B cell (primary cell): Measurements from ENCODE around the gene KCNH6. TPM values are rescaled to one million over a fixed set of nuclear protein-coding genes. Genes with fewer than 3 reads are reported as not detected.

Experiments
- ATAC-seq: fragments of 200-7000 bp; cut with Tn5 transposase; one replicate; pipeline ENCODE4 v1.10.0; 2021; ENCODE audit warnings: low read depth, mild to moderate bottlenecking, moderate number of reproducible peaks, moderate library complexity
- CTCF ChIA-PET: fragments of 350-600 bp; sonication (Branson Sonifier 250); formaldehyde crosslinking; loops from one replicate; lab custom pipeline; 2021; ENCODE audit warnings: antibody characterized with exemption, inconsistent platforms; lab: Charles Lee
- POLR2A ChIA-PET: fragments of 350-600 bp; sonication (Branson Sonifier 250); formaldehyde crosslinking; loops from one replicate; lab custom pipeline; 2021; ENCODE audit warnings: antibody characterized with exemption; lab: Charles Lee
- DNase-seq: peaks from one replicate; pipeline ENCODE4 v3.0.0; 2013
- H2AFZ ChIP-seq: 2 replicates; pipeline ENCODE4 v1.6.1; 2012; ENCODE audit warnings: mild to moderate bottlenecking, low read depth, low read length; ENCODE audit not compliant: insufficient read depth, poor library complexity, severe bottlenecking
- H3K27ac ChIP-seq, 2 donors: 1 replicate in 1 of 2; 2 replicates in 1 of 2; pipeline ENCODE4 v1.5.1; 2012 to 2013; ENCODE audit warnings: low read length in 2 of 2, mild to moderate bottlenecking in 2 of 2, moderate library complexity in 1 of 2
- H3K27me3 ChIP-seq, 4 experiments: fragments of 200-600 bp in 1 of 4; sonication (generic) in 1 of 4; replicated peaks in 1 of 4; 1 replicate in 2 of 4; 2 replicates in 2 of 4; pipeline versions ENCODE4 v1.6.1 to v1.7.0; 2013 to 2016; ENCODE audit warnings: low read length in 3 of 4, mild to moderate bottlenecking in 2 of 4, mixed read lengths in 1 of 4, moderate library complexity in 1 of 4; ENCODE audit not compliant: insufficient read depth in 4 of 4, control insufficient read depth in 3 of 4; ENCODE audit errors: control extremely low read depth in 1 of 4
- H3K36me3 ChIP-seq, 2 experiments: replicated peaks in 1 of 2; 1 replicate in 1 of 2; 2 replicates in 1 of 2; pipeline versions ENCODE4 v1.6.1 to v1.7.1; 2013; ENCODE audit warnings: low read length in 1 of 2; ENCODE audit not compliant: insufficient read depth in 2 of 2, control insufficient read depth in 1 of 2; ENCODE audit errors: control extremely low read depth in 1 of 2, extremely low read depth in 1 of 2
- H3K4me1 ChIP-seq, 2 donors: fragments of 200-600 bp in 1 of 2; sonication (generic) in 1 of 2; 1 replicate in 1 of 2; 2 replicates in 1 of 2; pipeline versions ENCODE4 v1.5.1 to v1.6.1; 2013 to 2017; ENCODE audit warnings: low read length in 2 of 2; ENCODE audit not compliant: control insufficient read depth in 2 of 2, insufficient read depth in 2 of 2
- H3K4me2 ChIP-seq: replicated peaks from 2 replicates; pipeline ENCODE3; 2012; ENCODE audit warnings: mild to moderate bottlenecking, low read depth, low read length; ENCODE audit not compliant: poor library complexity, severe bottlenecking
- H3K4me3 ChIP-seq, 5 experiments: fragments of 200-600 bp in 1 of 5; sonication (generic) in 1 of 5; 1 replicate in 3 of 5; 2 replicates in 2 of 5; pipeline versions ENCODE4 v1.5.1 to v1.7.0; 2011 to 2016; ENCODE audit warnings: low read length in 4 of 5, mild to moderate bottlenecking in 4 of 5, low read depth in 2 of 5, control low read depth in 1 of 5, moderate library complexity in 1 of 5; ENCODE audit not compliant: insufficient read depth in 1 of 5; ENCODE audit errors: control extremely low read depth in 1 of 5, extremely low read depth in 1 of 5
- H3K79me2 ChIP-seq: fragments of 200-600 bp; sonication (generic); one replicate; pipeline ENCODE4 v1.6.0; 2016; ENCODE audit warnings: low read length; ENCODE audit not compliant: control insufficient read depth, insufficient read depth
- H3K9ac ChIP-seq: fragments of 200-600 bp; sonication (generic); 2 replicates; pipeline ENCODE4 v1.6.1; 2017; ENCODE audit warnings: mild to moderate bottlenecking, low read length, moderate library complexity
- H3K9me3 ChIP-seq, 3 donors: one replicate each; pipeline versions ENCODE4 v1.6.1 to v1.7.1; 2013; ENCODE audit warnings: low read length in 2 of 3; ENCODE audit not compliant: control insufficient read depth in 2 of 3, insufficient read depth in 1 of 3; ENCODE audit errors: control extremely low read depth in 1 of 3
- H4K20me1 ChIP-seq: 2 replicates; pipeline ENCODE4 v1.6.0; 2012; ENCODE audit warnings: mild to moderate bottlenecking, low read length; ENCODE audit not compliant: insufficient read depth, control insufficient read depth, poor library complexity, severe bottlenecking
- H3K27ac Mint-ChIP-seq: one replicate; pipeline ENCODE4 v1.8.0; 2021; ENCODE audit warnings: mixed read lengths
- H3K27me3 Mint-ChIP-seq: one replicate; pipeline ENCODE4 v1.8.0; 2021; ENCODE audit warnings: mixed read lengths
- H3K4me1 Mint-ChIP-seq: one replicate; pipeline ENCODE4 v1.8.0; 2021; ENCODE audit warnings: mixed read lengths
- H3K4me3 Mint-ChIP-seq: one replicate; pipeline ENCODE4 v1.8.0; 2021; ENCODE audit warnings: mixed read lengths
- H3K9me3 Mint-ChIP-seq: one replicate; pipeline ENCODE4 v1.8.0; 2022; ENCODE audit warnings: mixed read lengths; ENCODE audit not compliant: insufficient read depth
- EZH2 ChIP-seq: IDR thresholded peaks from 2 replicates; pipeline ENCODE4 v1.6.1; 2012; ENCODE audit warnings: borderline replicate concordance, low read depth, mild to moderate bottlenecking, moderate library complexity, low read length; ENCODE audit not compliant: insufficient read depth, poor library complexity, severe bottlenecking
- WGBS: methylation state at CpG from one replicate; pipeline ENCODE4 v1.1.5; 2013; ENCODE audit warnings: missing lambda C conversion rate; ENCODE audit not compliant: insufficient coverage; 5-methylcytosine and 5-hydroxymethylcytosine counted together
- intact Hi-C: fragments of 100-400 bp; cut with micrococcal nuclease; formaldehyde crosslinking; loops from one replicate; pipeline ENCODE4 v1.10.0; 2022
- polyA plus RNA-seq: library from polyadenylated mRNA; depleted of rRNA; stranded (reverse); fragments of >200 nt; gene quantifications from 2 replicates; pipeline ENCODE4 v1.2.3, GENCODE V29; 2012
- total RNA-seq, 2 donors: library from RNA; stranded (reverse); fragments of 120-200 nt in 1 of 2; gene quantifications; 1 replicate in 1 of 2; 2 replicates in 1 of 2; pipeline versions ENCODE4 v1.2.3 to v1.2.4, GENCODE V29; 2013 to 2022
- TF ChIP-seq, protein P1 (sequence below): fragments of 200-600 bp; IDR thresholded peaks from one replicate; pipeline ENCODE4 v1.8.0; 2022; ENCODE audit warnings: antibody characterized with exemption, mild to moderate bottlenecking

The KCNH6 gene
- total and polyA plus RNA-seq, 2 donors (not counting 1 experiment from before 2014, with no cell fraction given), result not detected

- Histone ChIP-seq H3K9me3 (no peaks in the 10 kb centered on the region), H3K27ac (no peak overlapping the region), H3K36me3 (no peaks in the 10 kb centered on the region), H3K79me2 (no peaks in the 10 kb centered on the region), H3K4me3 (no peak overlapping the region), H3K4me1 (no peaks in the 10 kb centered on the region), H3K9ac (no peak overlapping the region), H3K27me3 (no peaks in the 10 kb centered on the region), H4K20me1 (no peaks in the 10 kb centered on the region), H2AFZ (no peak overlapping the region), H3K4me2 (no peak overlapping the region)
- CTCF ChIA-PET, result no interaction called here
- WGBS, result 98% methylated on average over 6 of the region's 6 CpGs
- H3K27me3 Mint-ChIP-seq, result peaks cover 3% of the 10 kb centered on the region
- TF ChIP-seq, protein P1, sequence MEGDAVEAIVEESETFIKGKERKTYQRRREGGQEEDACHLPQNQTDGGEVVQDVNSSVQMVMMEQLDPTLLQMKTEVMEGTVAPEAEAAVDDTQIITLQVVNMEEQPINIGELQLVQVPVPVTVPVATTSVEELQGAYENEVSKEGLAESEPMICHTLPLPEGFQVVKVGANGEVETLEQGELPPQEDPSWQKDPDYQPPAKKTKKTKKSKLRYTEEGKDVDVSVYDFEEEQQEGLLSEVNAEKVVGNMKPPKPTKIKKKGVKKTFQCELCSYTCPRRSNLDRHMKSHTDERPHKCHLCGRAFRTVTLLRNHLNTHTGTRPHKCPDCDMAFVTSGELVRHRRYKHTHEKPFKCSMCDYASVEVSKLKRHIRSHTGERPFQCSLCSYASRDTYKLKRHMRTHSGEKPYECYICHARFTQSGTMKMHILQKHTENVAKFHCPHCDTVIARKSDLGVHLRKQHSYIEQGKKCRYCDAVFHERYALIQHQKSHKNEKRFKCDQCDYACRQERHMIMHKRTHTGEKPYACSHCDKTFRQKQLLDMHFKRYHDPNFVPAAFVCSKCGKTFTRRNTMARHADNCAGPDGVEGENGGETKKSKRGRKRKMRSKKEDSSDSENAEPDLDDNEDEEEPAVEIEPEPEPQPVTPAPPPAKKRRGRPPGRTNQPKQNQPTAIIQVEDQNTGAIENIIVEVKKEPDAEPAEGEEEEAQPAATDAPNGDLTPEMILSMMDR, result no peak
- TF ChIP-seq EZH2, result no peak
- H3K4me1 Mint-ChIP-seq, result no peaks in the 10 kb centered on the region
- intact Hi-C loops, result no loop called here
- POLR2A ChIA-PET, result no interaction called here
- ATAC-seq (no peak), DNase-seq (no peak)
- no peak overlapping the region for H3K4me3 Mint-ChIP-seq
- no peak overlapping the region for H3K27ac Mint-ChIP-seq
- no peaks in the 10 kb centered on the region for H3K9me3 Mint-ChIP-seq
These were observed 27.7 kb upstream of the KCNH6 start for GRCh38 chr17:63495491-63495890.

GRCh38 chr17:63496177-63496576 lies 27.0 kb upstream of the KCNH6 start:
- ChIA-PET POLR2A (no interaction called here), CTCF (no interaction called here)
- no peak overlapping the region for H3K9ac ChIP-seq
- no peak for TF ChIP-seq EZH2
- TF ChIP-seq, protein P1, result no peak
- DNase-seq, result no peak
- H2AFZ ChIP-seq, result no peak overlapping the region
- Mint-ChIP-seq H3K4me1 (no peaks in the 10 kb centered on the region), H3K9me3 (no peaks in the 10 kb centered on the region), H3K4me3 (no peak overlapping the region), H3K27ac (no peak overlapping the region), H3K27me3 (peaks cover 6% of the 10 kb centered on the region)
- no peak overlapping the region for H3K4me3 ChIP-seq
- intact Hi-C loops, result no loop called here
- no peak overlapping the region for H3K4me2 ChIP-seq
- no peak for ATAC-seq
- H4K20me1 ChIP-seq, result no peaks in the 10 kb centered on the region
- no peaks in the 10 kb centered on the region for H3K36me3 ChIP-seq
- no peak overlapping the region for H3K27ac ChIP-seq
- H3K79me2 ChIP-seq, result no peaks in the 10 kb centered on the region
- no peaks in the 10 kb centered on the region for H3K4me1 ChIP-seq
- WGBS, result 95% methylated on average over 12 of the region's 12 CpGs
- H3K27me3 ChIP-seq, result no peaks in the 10 kb centered on the region
- H3K9me3 ChIP-seq, result no peaks in the 10 kb centered on the region
